PFSK-1 (cell line): Measurements from ENCODE around the gene QRFP.

Experiments
- FOXP2 ChIP-seq: optimal IDR thresholded peaks from 2 replicates; pipeline ENCODE3; 2011; ENCODE audit warnings: borderline replicate concordance, control low read depth, inconsistent platforms; ENCODE audit not compliant: insufficient read depth; ENCODE audit errors: extremely low read length, extremely low read depth
- POLR2AphosphoS5 ChIP-seq: IDR thresholded peaks from 2 replicates; pipeline ENCODE4 v1.6.1; 2012; ENCODE audit warnings: low read depth, mild to moderate bottlenecking, control low read depth, low read length, moderate library complexity
- REST ChIP-seq, 2 experiments: IDR thresholded peaks; 2 replicates each; pipeline versions ENCODE4 v1.6.1 to v1.8.0; 2011 to 2012; ENCODE audit warnings: low read depth in 2 of 2, low read length in 2 of 2, control low read depth in 1 of 2, inconsistent platforms in 1 of 2, mild to moderate bottlenecking in 1 of 2, moderate library complexity in 1 of 2; ENCODE audit not compliant: insufficient read depth in 1 of 2
- SIN3A ChIP-seq: IDR thresholded peaks from 2 replicates; pipeline ENCODE4 v1.6.1; 2012; ENCODE audit warnings: mild to moderate bottlenecking, low read length, moderate library complexity, borderline replicate concordance; ENCODE audit not compliant: insufficient read depth
- TAF1 ChIP-seq: IDR thresholded peaks from 2 replicates; pipeline ENCODE4 v1.6.1; 2012; ENCODE audit warnings: low read length, control low read depth, borderline replicate concordance; ENCODE audit not compliant: insufficient read depth

DNA sequence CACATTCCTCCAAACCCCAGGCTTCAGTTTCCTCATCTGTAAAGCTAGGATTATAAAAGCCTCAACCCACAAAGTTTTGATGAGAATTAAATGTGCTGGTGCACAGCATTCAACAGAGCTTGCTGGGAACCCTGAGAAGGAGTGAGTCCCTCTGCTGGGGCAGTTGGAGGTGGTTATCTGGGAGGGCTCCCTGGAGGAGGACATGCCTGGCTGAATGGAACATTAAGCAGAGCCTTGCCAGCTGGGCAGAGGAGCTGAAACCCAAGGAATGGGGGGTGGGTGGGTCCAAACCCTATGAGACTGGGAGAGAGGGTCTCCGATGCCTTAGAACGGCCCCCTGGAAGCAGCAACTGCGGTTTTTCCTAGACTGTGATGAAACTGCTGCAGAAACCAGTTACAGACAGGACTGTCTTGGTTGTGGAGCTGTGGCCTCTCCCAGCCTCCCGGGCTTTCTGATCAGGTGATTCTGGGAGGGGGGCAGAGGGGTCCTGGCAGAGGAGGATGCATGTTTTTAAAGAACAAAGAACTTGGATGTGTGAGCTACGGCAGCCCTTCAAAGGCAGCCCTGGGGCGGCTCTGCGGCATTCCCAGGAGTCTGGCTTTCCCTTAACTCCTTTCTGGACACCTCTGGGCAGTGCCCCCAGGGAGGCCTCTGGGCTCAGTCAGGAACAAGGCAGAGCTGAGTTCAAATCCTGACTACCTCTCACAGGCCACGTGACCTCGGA lies 21.7 kb upstream of the QRFP start:
- no peak for TF ChIP-seq REST (IDR thresholded peaks at IDR 0.05; ENCODE audit: insufficient read depth in 1 of 2, low read depth in 2 of 2, low read length in 2 of 2)
- no peak for TF ChIP-seq POLR2AphosphoS5
- no peak for TF ChIP-seq TAF1
- no peak for TF ChIP-seq SIN3A
- no peak for TF ChIP-seq FOXP2
